ENCODE measurements around the gene PA2G4. TPM values are rescaled to one million over a fixed set of nuclear protein-coding genes. Genes with fewer than 3 reads are reported as not detected.
A peak's percentile ranks its signal among the peaks of the same experiment; 100 is the strongest.

The PA2G4 gene
- total RNA-seq, 1 experiment from 2014 or later = 329 TPM

DNA sequence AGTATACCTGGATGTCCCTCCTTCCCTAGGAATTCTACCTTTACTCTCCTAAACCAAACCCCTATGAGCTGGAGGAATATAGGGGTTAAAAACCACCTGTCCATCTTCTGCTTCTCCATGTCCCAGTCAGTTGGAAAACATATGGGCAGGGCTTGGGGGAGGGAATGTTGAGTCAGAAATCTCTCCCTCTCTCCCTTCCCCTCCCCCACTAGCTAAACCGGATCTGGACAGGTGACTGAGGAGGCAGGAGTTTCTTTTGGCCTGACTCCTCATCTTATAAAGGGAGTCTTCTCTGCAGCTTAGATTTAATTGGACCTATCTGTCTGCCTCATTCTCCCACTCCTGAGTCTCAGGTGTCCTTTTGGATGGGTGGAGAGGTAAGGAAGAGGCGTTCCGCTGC is 18.3 kb upstream of the PA2G4 start:
- H3K4me3 ChIP-seq = no peak overlapping the region
- no peaks in the 10 kb centered on the region for H3K9me3 ChIP-seq
- H3K36me3 ChIP-seq = no peaks in the 10 kb centered on the region
- DNase-seq = no peak
- H3K27me3 ChIP-seq = no peaks in the 10 kb centered on the region

DNA sequence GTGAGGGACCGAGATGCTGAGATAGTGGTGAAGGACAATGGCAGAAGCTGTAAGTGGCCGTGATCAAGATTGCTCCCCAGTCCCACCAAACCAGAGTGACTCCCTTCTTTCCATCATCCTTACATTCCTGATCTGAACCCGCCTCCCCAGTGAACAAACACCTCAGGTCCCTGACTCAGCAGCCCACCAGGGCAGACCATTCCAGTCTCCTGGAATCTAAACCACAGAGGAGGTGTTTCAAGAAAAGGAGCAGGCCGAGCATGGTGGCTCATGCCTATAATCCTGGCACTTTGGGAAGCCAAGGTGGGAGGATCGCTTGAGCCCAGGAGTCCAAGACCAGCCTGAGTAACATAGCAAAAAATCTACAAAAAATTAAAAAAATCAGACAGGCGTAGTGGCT is 17.8 kb upstream of the PA2G4 start:
- Histone ChIP-seq H3K36me3 (no peaks in the 10 kb centered on the region), H3K27me3 (no peaks in the 10 kb centered on the region), H3K4me3 (no peak overlapping the region), H3K9me3 (no peaks in the 10 kb centered on the region)
- DNase-seq = no peak

DNA sequence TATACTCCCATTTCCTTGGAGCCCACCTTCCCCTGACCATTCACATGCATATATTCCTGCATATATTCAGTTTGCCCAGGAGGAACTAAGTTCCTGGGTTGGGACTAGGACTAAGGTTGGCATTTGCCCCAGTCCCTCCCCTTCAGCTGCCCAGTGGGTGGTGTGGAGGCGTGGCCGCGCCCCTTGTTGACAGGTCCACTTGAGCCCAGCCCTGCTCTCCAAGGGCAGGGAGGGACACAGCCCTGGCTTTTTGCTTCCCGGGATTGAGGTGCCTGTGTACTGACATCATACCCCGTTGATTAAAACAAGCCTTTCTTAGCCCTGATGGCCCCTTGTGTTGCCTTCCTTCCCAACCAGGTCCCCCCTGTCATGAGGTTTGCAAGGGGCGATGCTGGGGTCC is 17.1 kb upstream of the PA2G4 start:
- Histone ChIP-seq H3K4me3 (no peak overlapping the region), H3K27me3 (no peaks in the 10 kb centered on the region), H3K36me3 (no peaks in the 10 kb centered on the region), H3K9me3 (no peaks in the 10 kb centered on the region)
- peak; percentile 40 for DNase-seq

DNA sequence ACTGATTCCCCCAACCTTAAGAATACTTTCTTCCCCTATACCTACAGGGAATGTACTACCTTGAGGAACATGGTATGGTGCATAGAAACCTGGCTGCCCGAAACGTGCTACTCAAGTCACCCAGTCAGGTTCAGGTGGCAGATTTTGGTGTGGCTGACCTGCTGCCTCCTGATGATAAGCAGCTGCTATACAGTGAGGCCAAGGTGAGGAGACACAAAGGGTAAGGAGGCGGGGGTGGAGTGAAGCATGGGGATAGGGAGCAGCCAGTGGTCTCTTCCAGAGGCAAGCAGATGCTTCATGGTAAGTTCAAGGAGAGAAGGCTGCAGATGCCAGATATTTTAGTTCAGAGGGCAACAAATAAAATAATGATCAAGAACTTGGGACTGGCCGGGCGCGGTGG is 6.6 kb upstream of the PA2G4 start:
- DNase-seq = no peak
- Histone ChIP-seq H3K27me3 (peaks cover 9% of the 10 kb centered on the region; the same call in 1 of the 2 replicates), H3K36me3 (no peaks in the 10 kb centered on the region), H3K4me3 (no peak overlapping the region), H3K9me3 (no peaks in the 10 kb centered on the region; the same call in 1 of the 2 replicates)

DNA sequence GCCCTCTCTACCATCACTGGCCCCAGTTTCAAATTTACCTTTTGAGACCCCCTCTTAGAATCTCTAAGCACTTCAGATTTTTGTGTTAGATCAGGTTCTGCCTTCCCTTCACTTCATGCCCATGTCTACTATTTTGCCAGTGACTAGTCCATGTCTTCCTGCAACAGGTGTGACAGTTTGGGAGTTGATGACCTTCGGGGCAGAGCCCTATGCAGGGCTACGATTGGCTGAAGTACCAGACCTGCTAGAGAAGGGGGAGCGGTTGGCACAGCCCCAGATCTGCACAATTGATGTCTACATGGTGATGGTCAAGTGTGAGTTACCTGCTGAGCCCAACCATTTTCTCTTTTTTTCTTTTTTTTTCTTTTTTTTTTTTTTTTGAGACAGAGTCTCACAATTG is 5.8 kb upstream of the PA2G4 start:
- H3K4me3 ChIP-seq = no peak overlapping the region
- no peak for DNase-seq
- no peaks in the 10 kb centered on the region for H3K36me3 ChIP-seq
- peaks cover 9% of the 10 kb centered on the region; the same call in 1 of the 2 replicates for H3K27me3 ChIP-seq
- no peaks in the 10 kb centered on the region for H3K9me3 ChIP-seq

DNA sequence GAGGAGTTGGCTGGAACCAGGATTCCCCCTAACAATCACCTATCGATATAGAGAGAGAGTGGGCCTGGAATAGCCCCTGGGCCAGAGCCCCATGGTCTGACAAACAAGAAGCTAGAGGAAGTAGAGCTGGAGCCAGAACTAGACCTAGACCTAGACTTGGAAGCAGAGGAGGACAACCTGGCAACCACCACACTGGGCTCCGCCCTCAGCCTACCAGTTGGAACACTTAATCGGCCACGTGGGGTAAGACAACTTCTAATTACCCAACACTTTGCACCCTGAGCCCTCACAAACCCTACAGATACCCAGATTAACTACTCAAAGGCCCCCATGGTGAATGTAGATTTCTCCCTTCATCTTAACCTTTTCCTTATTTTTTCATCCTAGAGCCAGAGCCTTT is 4.6 kb upstream of the PA2G4 start:
- DNase-seq = no peak
- H3K4me3 ChIP-seq = no peak overlapping the region
- H3K9me3 ChIP-seq = no peaks in the 10 kb centered on the region
- H3K36me3 ChIP-seq = peaks cover under 1% of the 10 kb centered on the region; the same call in 1 of the 2 replicates
- H3K27me3 ChIP-seq = peaks cover 9% of the 10 kb centered on the region; the same call in 1 of the 2 replicates

DNA sequence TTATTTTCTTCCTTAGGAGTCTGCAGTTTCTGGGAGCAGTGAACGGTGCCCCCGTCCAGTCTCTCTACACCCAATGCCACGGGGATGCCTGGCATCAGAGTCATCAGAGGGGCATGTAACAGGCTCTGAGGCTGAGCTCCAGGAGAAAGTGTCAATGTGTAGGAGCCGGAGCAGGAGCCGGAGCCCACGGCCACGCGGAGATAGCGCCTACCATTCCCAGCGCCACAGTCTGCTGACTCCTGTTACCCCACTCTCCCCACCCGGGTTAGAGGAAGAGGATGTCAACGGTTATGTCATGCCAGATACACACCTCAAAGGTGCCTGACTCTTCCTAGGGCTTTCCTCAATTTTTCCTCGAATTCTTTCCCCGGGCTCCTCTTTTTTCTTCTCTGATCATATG is 3.3 kb upstream of the PA2G4 start:
- Histone ChIP-seq H3K9me3 (no peaks in the 10 kb centered on the region), H3K27me3 (peaks cover 6% of the 10 kb centered on the region; the same call in 1 of the 2 replicates), H3K36me3 (peaks cover 11% of the 10 kb centered on the region), H3K4me3 (no peak overlapping the region)
- DNase-seq = no peak

DNA sequence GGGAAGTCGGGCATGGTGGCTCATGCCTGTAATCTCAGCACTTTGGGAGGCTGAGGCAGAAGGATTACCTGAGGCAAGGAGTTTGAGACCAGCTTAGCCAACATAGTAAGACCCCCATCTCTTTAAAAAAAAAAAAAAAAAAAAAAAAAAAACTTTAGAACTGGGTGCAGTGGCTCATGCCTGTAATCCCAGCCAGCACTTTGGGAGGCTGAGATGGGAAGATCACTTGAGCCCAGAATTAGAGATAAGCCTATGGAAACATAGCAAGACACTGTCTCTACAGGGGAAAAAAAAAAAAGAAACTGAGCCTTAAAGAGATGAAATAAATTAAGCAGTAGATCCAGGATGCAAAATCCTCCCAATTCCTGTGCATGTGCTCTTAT is 1.7 kb upstream of the PA2G4 start:
- DNase-seq = no peak
- no peak overlapping the region for H3K4me3 ChIP-seq

DNA sequence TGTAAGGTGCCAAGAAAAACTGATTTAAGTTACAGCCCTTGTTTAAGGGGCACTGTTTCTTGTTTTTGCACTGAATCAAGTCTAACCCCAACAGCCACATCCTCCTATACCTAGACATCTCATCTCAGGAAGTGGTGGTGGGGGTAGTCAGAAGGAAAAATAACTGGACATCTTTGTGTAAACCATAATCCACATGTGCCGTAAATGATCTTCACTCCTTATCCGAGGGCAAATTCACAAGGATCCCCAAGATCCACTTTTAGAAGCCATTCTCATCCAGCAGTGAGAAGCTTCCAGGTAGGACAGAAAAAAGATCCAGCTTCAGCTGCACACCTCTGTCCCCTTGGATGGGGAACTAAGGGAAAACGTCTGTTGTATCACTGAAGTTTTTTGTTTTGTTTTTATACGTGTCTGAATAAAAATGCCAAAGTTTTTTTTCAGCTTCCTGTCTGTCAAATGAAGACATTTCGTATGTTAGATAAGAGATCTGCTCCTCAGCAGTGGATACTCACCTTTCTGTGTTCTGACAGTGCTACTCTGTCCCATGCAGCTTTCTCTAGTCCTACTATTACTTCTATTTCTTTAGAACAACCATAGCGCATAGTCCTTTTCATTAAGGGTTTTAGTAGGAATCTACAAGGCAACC is 1.2 kb upstream of the PA2G4 start:
- no peak for DNase-seq
- H3K9me3 ChIP-seq = no peaks in the 10 kb centered on the region
- no peaks in the 10 kb centered on the region for H3K27me3 ChIP-seq
- H3K4me3 ChIP-seq = peak overlapping the region; percentile 81
- peaks cover 32% of the 10 kb centered on the region for H3K36me3 ChIP-seq

More for the DNA sequence above, 1.7 kb upstream of the PA2G4 start:
- H3K9me3 ChIP-seq = no peaks in the 10 kb centered on the region
- H3K36me3 ChIP-seq = peaks cover 27% of the 10 kb centered on the region
- H3K27me3 ChIP-seq = no peaks in the 10 kb centered on the region; the same call in 1 of the 2 replicates

DNA sequence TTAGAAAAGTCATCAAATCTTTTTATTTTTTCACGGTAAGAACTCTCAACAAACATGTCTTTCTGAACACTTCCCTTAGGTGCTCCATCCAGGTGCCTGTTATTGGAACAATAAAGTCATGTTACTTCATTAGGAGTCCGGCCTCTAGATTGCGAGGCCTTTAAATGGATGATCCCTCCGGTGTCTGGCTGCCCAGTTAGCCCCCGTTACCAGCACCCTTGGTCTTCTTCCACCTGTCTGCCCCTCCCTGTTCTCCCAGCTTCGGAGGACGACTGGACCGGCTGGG is 593 bp upstream of the PA2G4 start:
- peak overlapping the region; percentile 81 for H3K4me3 ChIP-seq
- no peak for DNase-seq
- no peaks in the 10 kb centered on the region for H3K9me3 ChIP-seq
- H3K27me3 ChIP-seq = no peaks in the 10 kb centered on the region
- peaks cover 38% of the 10 kb centered on the region for H3K36me3 ChIP-seq

DNA sequence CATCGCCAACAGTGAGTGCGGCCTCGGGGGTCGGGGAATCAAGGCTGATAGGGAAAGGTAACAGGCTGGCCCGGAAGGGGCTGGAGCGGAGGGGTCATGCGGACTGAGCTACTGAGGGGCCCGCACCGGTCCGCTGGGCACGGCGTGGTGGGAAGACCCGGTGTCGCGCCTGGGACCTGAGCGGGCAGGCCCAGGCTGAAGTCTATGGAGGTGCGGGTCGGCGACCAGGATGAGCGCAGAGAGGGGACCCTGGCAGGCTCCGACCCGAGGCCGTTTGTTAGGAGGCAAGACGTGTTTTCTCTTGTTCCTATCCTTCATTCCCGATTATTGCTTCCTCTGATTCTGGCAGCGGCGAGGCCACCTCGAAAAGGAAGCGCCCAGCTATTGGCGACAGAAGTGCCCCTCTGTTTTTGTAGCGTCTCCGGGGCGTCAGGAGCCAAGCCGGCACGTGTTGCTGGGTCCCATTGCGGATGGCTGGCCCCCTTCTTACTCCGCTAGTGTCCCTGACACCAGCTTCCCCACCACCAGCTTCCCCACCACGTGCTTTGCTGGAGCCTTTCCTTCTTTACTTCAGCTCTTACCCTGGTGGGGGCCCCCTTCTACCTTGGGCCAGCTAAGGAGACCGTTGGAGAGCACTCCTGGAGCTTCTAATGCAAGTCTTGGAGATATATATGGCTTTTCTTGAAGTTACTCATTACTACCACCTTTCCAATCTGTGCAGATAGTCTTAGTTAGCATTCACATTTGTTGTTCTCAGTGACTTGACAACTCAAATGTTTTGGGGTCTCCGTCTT is 653 bp downstream of the PA2G4 start:
- H3K36me3 ChIP-seq = peaks cover 50% of the 10 kb centered on the region
- DNase-seq = peak; percentile 25

DNA sequence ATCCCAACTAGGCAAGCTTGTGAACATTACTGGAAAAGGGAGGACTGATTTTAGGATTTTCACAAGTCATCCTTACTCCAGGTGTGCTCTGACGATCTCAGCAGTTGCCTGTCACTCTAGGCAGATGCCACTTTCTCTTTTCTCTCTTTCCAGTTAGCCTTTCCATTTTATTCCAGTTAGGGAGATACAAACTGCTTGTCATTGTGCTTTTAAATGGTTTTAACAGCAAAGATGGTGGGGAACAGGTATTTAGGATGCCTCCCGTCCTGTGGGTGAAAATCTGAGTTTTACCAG is 1.2 kb downstream of the PA2G4 start:
- Histone ChIP-seq H3K36me3 (peaks cover 55% of the 10 kb centered on the region), H3K27me3 (no peaks in the 10 kb centered on the region), H3K4me3 (peak overlapping the region; percentile 81), H3K9me3 (no peaks in the 10 kb centered on the region)
- DNase-seq = no peak

More for the DNA sequence above, 653 bp downstream of the PA2G4 start:
- Histone ChIP-seq H3K27me3 (no peaks in the 10 kb centered on the region), H3K4me3 (peak overlapping the region; percentile 81), H3K9me3 (no peaks in the 10 kb centered on the region)

DNA sequence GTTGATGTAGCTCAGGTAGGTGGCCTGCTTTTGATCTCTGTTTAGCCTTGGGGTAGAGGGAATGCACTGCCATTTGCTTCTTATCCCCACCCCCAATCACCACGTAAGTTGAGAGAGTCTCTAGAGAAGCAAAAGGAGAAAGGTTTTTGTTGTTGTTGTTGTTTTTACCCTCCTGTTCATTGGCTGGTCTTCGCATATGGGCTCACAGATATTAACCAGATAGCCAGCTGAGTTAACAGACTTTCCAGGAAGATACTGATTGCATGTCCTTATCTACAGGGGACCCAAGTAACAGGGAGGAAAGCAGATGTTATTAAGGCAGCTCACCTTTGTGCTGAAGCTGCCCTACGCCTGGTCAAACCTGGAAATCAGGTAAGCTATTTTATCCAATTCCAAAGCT is 2.9 kb downstream of the PA2G4 start:
- Histone ChIP-seq H3K36me3 (peaks cover 72% of the 10 kb centered on the region), H3K4me3 (no peak overlapping the region), H3K9me3 (no peaks in the 10 kb centered on the region), H3K27me3 (no peaks in the 10 kb centered on the region)
- no peak for DNase-seq

DNA sequence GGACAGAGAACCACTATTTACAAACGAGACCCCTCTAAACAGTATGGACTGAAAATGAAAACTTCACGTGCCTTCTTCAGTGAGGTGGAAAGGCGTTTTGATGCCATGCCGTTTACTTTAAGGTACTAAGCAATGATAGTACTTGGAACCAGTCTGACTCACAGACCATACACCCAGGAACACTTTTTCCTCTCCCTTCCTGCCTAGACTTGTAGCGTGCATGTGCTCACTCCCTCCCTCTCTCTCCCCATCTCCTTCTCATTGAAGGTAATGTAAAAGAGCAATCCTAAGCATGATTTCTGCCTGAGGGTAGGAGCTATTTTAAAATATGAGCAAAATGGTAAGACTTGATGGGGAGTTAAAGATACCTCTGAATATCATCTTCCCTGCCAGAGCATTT is 6.2 kb downstream of the PA2G4 start:
- H3K4me3 ChIP-seq = no peak overlapping the region
- DNase-seq = no peak
- peaks cover 84% of the 10 kb centered on the region for H3K36me3 ChIP-seq
- no peaks in the 10 kb centered on the region for H3K27me3 ChIP-seq
- H3K9me3 ChIP-seq = no peaks in the 10 kb centered on the region

DNA sequence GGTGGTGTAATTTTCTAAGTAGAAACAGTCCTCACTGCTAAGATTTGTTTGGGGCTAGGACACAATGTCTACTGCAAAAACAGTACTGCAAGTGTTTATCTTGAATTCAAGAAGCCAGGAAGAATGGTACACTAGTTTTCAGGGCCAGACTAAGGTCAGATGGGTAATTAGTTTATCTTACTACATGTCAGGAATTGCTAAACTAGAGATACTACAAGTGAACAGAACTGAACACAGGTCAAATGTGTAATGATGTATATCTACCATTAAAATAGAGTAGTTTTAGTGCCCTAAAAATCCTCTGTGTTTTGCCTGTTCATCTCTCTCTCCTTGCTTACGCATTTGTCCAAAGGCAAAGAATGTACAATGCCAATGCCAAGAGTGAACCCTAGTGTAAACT is 9.7 kb downstream of the PA2G4 start:
- Histone ChIP-seq H3K4me3 (no peak overlapping the region), H3K36me3 (peaks cover 64% of the 10 kb centered on the region), H3K27me3 (no peaks in the 10 kb centered on the region), H3K9me3 (no peaks in the 10 kb centered on the region; the same call in 1 of the 2 replicates)
- no peak for DNase-seq

DNA sequence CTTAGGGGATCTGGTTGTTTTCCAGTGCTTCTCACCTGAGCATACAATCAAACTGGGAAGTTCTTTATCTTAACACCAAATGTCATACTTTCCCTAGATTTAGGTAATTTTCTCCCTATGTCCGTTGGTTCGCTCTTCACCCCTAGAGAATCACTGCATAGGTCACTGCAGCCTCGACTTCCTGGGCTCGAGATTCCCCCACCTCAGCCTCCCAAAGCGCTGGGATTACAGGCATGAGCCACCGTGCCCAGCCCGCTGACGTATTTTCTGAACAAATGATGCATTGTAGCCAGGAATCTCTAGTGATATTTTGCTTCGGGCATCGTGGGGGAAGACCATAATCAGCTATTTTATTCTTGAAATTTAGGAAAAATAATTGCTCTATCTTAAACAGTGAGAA is 11.0 kb downstream of the PA2G4 start:
- peak overlapping the region; percentile 85 for H3K4me3 ChIP-seq
- H3K36me3 ChIP-seq = peaks cover 59% of the 10 kb centered on the region
- H3K27me3 ChIP-seq = no peaks in the 10 kb centered on the region
- no peaks in the 10 kb centered on the region; the same call in 1 of the 2 replicates for H3K9me3 ChIP-seq
- DNase-seq = peak; percentile 52

DNA sequence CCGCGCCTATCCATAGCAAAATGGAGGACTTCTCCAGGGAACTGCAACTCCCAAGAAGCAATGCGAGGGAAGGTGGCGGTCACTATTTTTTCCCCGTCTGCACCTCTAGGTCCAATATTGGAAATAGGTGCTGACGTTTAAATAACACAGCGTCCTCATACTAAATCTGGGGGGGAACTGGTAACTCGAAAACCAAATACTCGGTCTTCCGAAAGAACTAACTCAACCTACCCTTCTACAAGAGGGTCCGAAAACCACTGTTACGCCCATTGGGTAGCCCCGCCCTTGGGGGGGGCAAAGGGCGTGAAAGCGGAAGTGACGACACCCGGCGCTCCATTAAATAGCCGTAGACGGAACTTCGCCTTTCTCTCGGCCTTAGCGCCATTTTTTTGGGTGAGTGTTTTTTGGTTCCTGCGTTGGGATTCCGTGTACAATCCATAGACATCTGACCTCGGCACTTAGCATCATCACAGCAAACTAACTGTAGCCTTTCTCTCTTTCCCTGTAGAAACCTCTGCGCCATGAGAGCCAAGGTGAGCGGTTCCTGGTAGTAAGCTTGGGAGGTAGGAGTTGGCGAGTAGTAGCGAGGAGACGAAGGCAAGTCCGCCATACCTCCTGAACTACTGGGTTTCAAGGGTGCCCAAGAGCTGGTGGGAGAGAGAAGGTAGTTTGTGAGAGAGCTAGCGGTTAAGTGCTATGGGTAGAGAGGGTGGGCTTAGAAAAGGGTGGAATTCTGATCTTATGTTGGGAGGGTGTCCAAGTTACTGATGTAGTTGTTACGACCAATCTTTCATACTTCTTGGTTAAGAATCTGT is 12.1 kb downstream of the PA2G4 start, which contains the start of gene RPL41:
RPL41 (plus strand) TSS at position 367 of the 815 bp plus-strand sequence.
- DNase-seq = peak; percentile 87
- H3K9me3 ChIP-seq = no peaks in the 10 kb centered on the region; the same call in 1 of the 2 replicates
- peak within 1 kb of the TSS; percentile 85 for H3K4me3 ChIP-seq
- H3K36me3 ChIP-seq = peaks cover 58% of the 10 kb centered on the region
- no peaks in the 10 kb centered on the region for H3K27me3 ChIP-seq

Measured in MG63 (cell line).